ENCODE measurements around the gene EIF3CL.
"Not testable (repeated sequence)": the region's sequence is repeated elsewhere in the genome, so short reads cannot be mapped to it uniquely, and the experiment has no call there.

EIF3CL gene

GRCh38 chr16:28403220-28404072, at the start of gene EIF3CL:
EIF3CL (minus strand) TSS chr16:28403841; CDS start chr16:28403618, 223 bp downstream.
- DNase-seq = not testable (repeated sequence)

DNA sequence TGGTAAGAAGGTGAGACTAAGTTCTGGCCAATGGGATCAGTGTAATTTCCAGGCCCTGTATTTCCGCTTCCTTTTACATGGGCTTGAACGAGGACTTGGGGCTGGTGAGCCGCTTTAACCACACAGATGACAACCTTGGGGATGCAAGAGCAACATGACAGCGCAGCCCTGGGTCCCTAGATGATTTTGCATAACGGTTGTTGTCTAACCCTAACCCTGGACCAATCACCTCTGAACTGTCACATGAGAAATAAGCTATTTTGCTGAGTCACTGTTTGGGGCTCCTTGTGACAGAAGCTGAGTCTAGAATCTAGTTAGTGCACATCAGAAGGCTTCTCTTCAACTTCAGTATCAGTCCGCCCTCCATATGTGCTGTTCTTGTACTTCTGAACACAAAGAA, 43.4 kb upstream of the EIF3CL start:
- DNase-seq = not testable (repeated sequence)

DNA sequence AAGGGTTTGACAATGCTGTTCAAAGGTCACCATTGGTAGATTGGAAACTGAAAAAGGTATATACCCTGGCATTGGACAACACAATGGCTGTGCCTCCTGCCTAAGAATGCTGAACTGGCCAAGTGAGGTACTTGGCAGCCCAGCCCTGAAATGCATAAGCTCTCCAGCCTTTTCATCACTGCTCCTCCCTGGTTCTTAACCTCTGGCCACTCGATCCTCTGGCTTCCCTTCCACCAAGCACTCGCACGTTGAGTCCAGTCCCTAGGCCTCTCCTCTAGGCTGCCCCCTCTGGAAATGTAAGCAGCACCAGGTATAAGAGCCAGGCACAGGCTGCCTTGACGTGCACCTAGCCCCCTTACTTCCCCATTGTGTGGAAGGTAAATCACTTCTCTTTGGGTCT, 42.7 kb upstream of the EIF3CL start:
- DNase-seq = not testable (repeated sequence)

GRCh38 chr16:28443943-28444342, 40.3 kb upstream of the EIF3CL start:
- not testable (repeated sequence) for DNase-seq

DNA sequence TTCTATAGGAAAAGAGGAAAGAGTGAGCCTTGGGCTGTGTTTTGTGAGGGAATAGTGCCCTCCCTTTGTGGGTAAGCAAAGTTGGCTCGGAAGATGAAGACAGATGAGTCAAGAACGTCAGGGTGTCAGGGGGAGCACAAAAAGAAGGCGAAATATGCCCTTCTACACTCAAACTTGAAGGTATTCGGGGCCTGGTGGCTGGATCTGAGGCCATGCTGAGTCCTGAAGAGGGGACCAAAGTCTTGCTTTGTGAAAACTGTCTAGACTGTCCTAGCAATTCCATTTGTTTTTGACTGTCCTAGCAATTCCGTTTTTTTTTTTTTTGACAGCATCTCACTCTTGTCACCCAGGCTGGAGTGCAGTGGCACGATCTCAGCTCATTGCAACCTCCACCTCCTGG, 35.3 kb upstream of the EIF3CL start:
- DNase-seq = not testable (repeated sequence)

DNA sequence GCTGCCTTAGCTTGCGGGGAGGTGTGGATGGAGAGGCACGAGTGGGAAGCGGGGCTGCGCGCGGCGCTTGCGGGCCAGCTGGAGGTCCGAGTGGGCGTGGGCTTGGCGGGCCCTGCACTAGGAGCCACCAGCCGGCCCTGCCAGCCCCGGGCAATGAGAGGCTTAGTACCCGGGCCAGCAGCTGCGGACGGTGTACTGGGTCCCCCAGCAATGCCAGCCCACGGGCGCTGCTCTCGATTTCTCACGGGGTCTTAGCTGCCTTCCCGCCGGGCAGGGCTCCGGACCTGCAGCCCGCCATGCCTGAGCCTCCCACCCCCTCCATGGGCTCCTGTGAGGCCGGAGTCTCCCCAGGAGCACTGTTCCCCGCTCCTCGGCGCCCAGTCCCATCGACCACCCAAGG, 31.7 kb upstream of the EIF3CL start:
- DNase-seq = not testable (repeated sequence)

DNA sequence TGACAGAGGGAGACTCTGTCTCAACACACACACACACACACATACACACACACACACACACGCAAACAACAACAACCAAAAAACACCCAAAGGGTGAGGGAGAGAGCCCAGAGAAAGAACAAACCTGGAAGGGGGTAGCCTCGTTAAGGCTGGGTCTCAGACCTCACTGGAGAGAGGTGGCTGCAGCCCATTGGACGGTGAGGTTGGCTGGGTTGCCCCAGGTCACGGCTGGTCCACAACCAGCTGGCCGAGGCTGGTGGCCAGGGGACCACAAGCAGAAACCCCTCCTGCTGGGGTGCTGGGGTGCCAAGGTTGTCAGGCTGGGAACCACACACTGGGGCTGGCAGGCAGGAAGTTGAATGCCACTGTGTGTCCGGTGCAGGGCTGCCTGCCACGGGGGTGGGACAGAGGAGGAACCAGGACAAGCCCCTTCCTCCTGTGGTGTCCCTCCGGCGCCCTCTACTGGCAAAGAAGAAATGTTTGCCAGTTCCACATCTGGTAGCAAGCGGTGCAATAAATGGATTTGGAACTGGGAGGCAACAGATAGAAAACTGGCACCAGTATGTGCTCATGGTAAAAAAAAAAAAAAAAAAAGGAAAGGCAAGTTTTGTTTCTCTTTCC, 22.5 kb upstream of the EIF3CL start:
- not testable (repeated sequence) for DNase-seq

GRCh38 chr16:28421071-28421750, 17.6 kb upstream of the EIF3CL start:
- not testable (repeated sequence) for DNase-seq

GRCh38 chr16:28417033-28417432, 13.4 kb upstream of the EIF3CL start:
- not testable (repeated sequence) for DNase-seq

DNA sequence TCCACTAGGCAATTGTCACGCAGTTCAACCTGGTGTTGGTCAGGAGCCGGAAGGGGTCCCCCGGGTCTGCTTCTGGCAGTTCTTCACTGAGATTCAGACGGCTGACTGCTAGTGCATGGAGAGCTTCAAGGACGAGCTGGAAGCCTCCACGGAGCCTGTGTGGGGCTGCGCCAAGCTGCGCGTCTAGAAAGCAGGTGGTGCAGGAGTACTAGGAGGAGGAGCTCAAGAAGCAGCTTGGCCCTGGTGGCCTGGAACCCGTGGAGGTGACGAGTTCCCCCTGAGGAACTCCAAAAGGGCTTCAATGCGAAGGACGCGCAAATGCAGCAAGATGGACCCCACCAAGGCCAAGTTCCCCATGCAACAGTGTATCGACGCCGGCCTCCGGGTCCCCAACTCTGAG, 10.9 kb upstream of the EIF3CL start:
- not testable (repeated sequence) for DNase-seq

DNA sequence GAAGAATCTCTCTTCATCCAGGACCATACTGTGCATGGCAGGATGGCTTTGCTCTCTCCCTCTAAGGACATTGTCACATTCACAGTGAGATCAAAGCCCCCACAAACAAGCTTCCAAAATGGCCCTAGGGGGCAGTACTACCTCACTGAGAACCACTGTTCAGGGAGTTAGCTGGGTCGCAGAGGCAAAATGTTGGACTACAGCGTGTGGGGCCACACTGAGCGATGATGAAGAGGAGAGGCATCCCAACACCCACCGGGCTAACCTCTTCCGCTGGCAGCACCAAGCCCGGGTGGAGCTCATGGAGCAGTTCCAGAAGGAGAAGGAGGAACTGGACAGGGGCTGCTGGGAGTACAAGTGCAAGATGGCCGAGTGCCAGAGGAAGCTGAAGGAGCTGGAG, 9.9 kb upstream of the EIF3CL start:
- not testable (repeated sequence) for DNase-seq

- not testable (repeated sequence) for DNase-seq
Observed at GRCh38 chr16:28392054-28392453, 11.6 kb downstream of the EIF3CL start.

DNA sequence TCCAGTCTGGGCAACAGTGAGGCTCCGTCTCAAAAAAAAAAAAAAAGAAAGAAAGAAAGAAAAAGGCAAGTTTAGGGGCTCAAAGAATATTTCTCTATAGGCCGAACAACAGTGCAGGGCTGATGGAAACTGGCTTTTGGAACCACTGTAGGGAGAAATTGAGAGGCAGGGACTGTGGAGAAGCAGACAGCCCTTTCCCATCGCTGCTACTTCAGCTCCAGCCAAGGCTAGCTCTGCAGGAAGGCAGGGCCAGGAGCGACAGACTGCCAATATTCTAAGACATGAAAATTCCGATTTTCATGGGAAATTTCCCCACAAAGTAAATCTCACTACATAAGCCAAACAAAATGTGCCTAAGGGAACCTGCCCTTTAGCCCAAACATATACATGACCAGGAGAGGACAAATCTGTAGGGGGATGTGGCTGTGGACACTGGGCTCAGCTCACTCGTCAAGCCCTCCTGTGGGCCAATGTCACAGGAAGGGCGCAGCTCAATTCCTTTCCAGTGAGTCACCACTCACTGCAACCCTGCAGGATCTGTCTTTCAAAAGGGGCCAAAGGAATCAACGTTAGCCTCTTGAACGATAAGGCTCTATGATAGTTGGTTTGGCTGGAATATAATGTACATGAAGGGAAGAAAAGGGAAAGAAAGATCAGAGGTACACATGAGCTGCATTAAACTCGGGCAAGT, 21.3 kb downstream of the EIF3CL start:
- DNase-seq = not testable (repeated sequence)

DNA sequence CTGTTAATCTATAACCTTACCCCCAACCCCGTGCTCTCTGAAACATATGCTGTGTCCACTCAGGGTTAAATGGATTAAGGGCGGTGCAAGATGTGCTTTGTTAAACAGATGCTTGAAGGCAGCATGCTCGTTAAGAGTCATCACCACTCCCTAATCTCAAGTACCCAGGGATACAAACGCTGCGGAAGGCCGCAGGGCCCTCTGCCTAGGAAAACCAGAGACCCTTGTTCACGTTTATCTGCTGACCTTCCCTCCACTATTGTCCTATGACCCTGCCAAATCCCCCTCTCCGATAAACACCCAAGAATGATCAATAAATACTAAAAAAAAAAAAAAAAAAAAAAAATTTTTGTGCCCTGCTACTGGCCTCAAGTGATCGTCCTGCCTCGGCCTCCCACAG, 25.8 kb downstream of the EIF3CL start:
- DNase-seq = not testable (repeated sequence)

DNA sequence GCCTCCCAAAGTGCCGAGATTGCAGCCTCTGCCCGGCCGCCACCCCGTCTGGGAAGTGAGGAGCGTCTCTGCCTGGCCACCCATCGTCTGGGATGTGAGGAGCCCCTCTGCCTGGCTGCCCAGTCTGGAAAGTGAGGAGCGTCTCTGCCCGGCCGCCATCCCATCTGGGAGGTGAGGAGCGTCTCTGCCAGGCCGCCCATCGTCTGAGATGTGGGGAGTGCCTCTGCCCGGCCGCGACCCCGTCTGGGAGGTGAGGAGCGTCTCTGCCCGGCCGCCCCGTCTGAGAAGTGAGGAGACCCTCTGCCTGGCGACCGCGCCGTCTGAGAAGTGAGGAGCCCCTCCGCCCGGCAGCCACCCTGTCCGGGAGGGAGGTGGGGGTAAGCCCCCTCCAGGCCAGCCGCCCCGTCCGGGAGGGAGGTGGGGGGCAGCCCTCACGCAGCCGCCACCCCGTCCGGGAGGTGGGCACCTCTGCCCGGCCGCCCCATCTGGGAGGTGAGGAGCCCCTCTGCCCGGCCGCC, 26.5 kb downstream of the EIF3CL start:
- DNase-seq = not testable (repeated sequence)

- not testable (repeated sequence) for DNase-seq
Observed at GRCh38 chr16:28375115-28375514, 28.5 kb downstream of the EIF3CL start.

GRCh38 chr16:28374281-28374680, 29.4 kb downstream of the EIF3CL start:
- DNase-seq = not testable (repeated sequence)

- DNase-seq = not testable (repeated sequence)
Observed at GRCh38 chr16:28367926-28368325, 35.7 kb downstream of the EIF3CL start.

DNA sequence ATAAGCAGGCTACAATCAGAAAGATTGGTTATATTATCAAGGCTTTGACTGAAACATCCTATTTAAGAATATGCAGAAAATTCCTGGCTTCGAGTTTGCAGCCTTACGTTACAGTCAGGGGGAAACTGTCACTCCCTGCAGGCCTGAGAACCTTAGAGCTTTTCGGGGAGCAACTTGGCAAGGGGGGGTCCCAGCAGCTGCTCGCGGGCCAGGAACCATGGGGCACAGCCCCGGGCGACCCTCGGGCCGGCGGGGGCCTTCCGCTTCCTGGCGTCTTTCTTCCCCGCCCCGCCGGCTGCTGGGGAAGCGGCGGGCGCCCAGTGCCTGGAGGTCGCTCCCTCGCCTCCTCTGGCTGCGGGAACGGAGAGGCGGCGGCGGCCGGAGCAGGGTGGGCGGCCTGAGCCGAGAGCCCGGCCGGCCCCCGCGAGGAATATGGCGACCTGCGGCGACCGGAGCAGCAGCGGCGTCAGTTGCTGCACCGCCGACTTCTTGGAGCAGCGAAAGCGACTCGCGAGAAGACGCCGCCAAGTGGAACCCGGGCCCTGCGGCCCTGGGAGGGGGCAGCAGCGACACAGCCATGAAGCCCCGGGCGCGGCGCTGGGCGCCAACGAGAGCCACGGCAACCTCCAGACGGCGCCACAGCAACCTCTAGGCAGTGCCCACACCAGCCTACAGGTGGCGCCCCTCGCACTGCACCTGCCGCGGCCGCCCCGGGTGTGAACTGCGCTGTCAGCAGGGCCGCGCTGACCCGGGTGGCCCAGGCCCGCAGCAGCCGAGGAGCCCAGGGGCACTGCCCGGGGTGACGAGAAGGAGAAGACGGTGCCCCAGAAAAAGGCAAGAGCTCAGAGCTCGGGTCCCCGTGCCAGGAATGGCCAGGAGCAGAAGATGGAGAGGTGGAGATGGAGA, 39.1 kb downstream of the EIF3CL start:
- not testable (repeated sequence) for DNase-seq

GRCh38 chr16:28363408-28363807, 40.2 kb downstream of the EIF3CL start, which contains the start of gene NPIPB6:
NPIPB6 (minus strand) TSS chr16:28363508; CDS start chr16:28362822, 686 bp downstream.
- not testable (repeated sequence) for DNase-seq

- not testable (repeated sequence) for DNase-seq
Observed at GRCh38 chr16:28362600-28362999, 41.0 kb downstream of the EIF3CL start.

Data from stimulated activated CD4-positive, alpha-beta T cell treated with anti-CD3 and anti-CD28 coated beads, Interleukin-2, amount 100 ng/mL, for 48 hours (primary cell).